NCI-H2107 treated with DMSO at 0.1 percent for 48 hours (cell line): ENCODE results near the gene CACNB3.
"Not testable (repeated sequence)": the region's sequence is repeated elsewhere in the genome, so short reads cannot be mapped to it uniquely, and the experiment has no call there.

ENCODE experiments used
- DNase-seq: peaks from one replicate; lab custom pipeline; 2025; ENCODE audit not compliant: unreplicated experiment; lab: John Stamatoyannopoulos, UW

Gene CACNB3

GRCh38 chr12:48816143-48816854 is 2.0 kb upstream of the CACNB3 start:
- peak; percentile 31 for DNase-seq

- peak; percentile 18 for DNase-seq
These were observed 715 bp downstream of the CACNB3 start for GRCh38 chr12:48818831-48819590.

- no peak for DNase-seq
These were observed 1.9 kb downstream of the CACNB3 start for GRCh38 chr12:48819986-48820725.

- DNase-seq = no peak
These were observed 3.8 kb downstream of the CACNB3 start for GRCh38 chr12:48822139-48822538.

GRCh38 chr12:48822711-48823110 is 4.4 kb downstream of the CACNB3 start:
- DNase-seq = no peak

GRCh38 chr12:48823281-48823680 is 5.0 kb downstream of the CACNB3 start:
- DNase-seq = no peak

- no peak for DNase-seq
These were observed 5.8 kb downstream of the CACNB3 start for GRCh38 chr12:48824112-48824511.

GRCh38 chr12:48824905-48825304 is 6.6 kb downstream of the CACNB3 start:
- no peak for DNase-seq

- DNase-seq = no peak
These were observed 8.0 kb downstream of the CACNB3 start for GRCh38 chr12:48826209-48826855.

- DNase-seq = no peak
These were observed 8.7 kb downstream of the CACNB3 start for GRCh38 chr12:48827026-48827425.

GRCh38 chr12:48827513-48828096 is 9.3 kb downstream of the CACNB3 start:
- no peak for DNase-seq

GRCh38 chr12:48828293-48828692 is 10.0 kb downstream of the CACNB3 start:
- no peak for DNase-seq

- no peak for DNase-seq
These were observed 10.7 kb downstream of the CACNB3 start for GRCh38 chr12:48828841-48829575.

GRCh38 chr12:48831257-48831656 is 13.0 kb downstream of the CACNB3 start:
- no peak for DNase-seq

- no peak for DNase-seq
These were observed 14.2 kb downstream of the CACNB3 start for GRCh38 chr12:48832321-48833060.

- no peak for DNase-seq
These were observed 19.8 kb downstream of the CACNB3 start for GRCh38 chr12:48838048-48838447.

GRCh38 chr12:48842021-48842420 is 23.7 kb downstream of the CACNB3 start:
- DNase-seq = not testable (repeated sequence)

GRCh38 chr12:48851883-48852733 is 33.8 kb downstream of the CACNB3 start, which contains the start of gene DDX23:
TSS of gene DDX23 (minus strand) at chr12:48852163. CDS start at chr12:48845782, 6,381 bp downstream.
- DNase-seq = peak; percentile 97
